ENCODE data around the gene RALGAPA1.
"Not testable (repeated sequence)": the region's sequence is repeated elsewhere in the genome, so short reads cannot be mapped to it uniquely, and the experiment has no call there.

RALGAPA1 gene

GRCh38 chr14:35632271-35632670 is 176.8 kb downstream of the RALGAPA1 start:
- no peak for DNase-seq

GRCh38 chr14:35631071-35631805 is 177.9 kb downstream of the RALGAPA1 start:
- no peak for DNase-seq

- no peak for DNase-seq
These were observed 180.1 kb downstream of the RALGAPA1 start for GRCh38 chr14:35628989-35629388.

- not testable (repeated sequence) for DNase-seq
These were observed 182.1 kb downstream of the RALGAPA1 start for GRCh38 chr14:35626947-35627346.

GRCh38 chr14:35621996-35622395 is 187.1 kb downstream of the RALGAPA1 start:
- not testable (repeated sequence) for DNase-seq

GRCh38 chr14:35619998-35620397 is 189.1 kb downstream of the RALGAPA1 start:
- DNase-seq, result not testable (repeated sequence)

- not testable (repeated sequence) for DNase-seq
These were observed 189.6 kb downstream of the RALGAPA1 start for GRCh38 chr14:35619461-35619860.

- DNase-seq, result no peak
These were observed 191.6 kb downstream of the RALGAPA1 start for GRCh38 chr14:35617500-35617899.

- no peak for DNase-seq
These were observed 201.7 kb downstream of the RALGAPA1 start for GRCh38 chr14:35607380-35607779.

GRCh38 chr14:35600253-35600652 is 208.8 kb downstream of the RALGAPA1 start:
- no peak for DNase-seq

- DNase-seq, result no peak
These were observed 214.5 kb downstream of the RALGAPA1 start for GRCh38 chr14:35594616-35595015.

- not testable (repeated sequence) for DNase-seq
These were observed 221.7 kb downstream of the RALGAPA1 start for GRCh38 chr14:35587373-35587772.

- no peak for DNase-seq
These were observed 230.5 kb downstream of the RALGAPA1 start for GRCh38 chr14:35578639-35579038.

- DNase-seq, result no peak
These were observed 231.0 kb downstream of the RALGAPA1 start for GRCh38 chr14:35578135-35578534.

GRCh38 chr14:35576856-35577255 is 232.2 kb downstream of the RALGAPA1 start:
- no peak for DNase-seq

- DNase-seq, result no peak
These were observed 232.8 kb downstream of the RALGAPA1 start for GRCh38 chr14:35576260-35576659.

- DNase-seq, result no peak
These were observed 235.2 kb downstream of the RALGAPA1 start for GRCh38 chr14:35573911-35574310.

GRCh38 chr14:35571598-35571997 is 237.5 kb downstream of the RALGAPA1 start:
- no peak for DNase-seq

GRCh38 chr14:35565871-35566464 is 243.1 kb downstream of the RALGAPA1 start:
- no peak for DNase-seq

- DNase-seq, result peak in 28 of 58 donors; percentile 1 to 55 (median 19)
These were observed 250.4 kb downstream of the RALGAPA1 start for GRCh38 chr14:35558680-35559079.

- no peak for DNase-seq
These were observed 251.8 kb downstream of the RALGAPA1 start for GRCh38 chr14:35557221-35557747.

GRCh38 chr14:35556548-35556947 is 252.5 kb downstream of the RALGAPA1 start:
- no peak for DNase-seq

GRCh38 chr14:35553808-35554207 is 255.3 kb downstream of the RALGAPA1 start:
- DNase-seq, result no peak

Data from anterior cingulate cortex (tissue), 58 donors.